Glutamatergic neuron (in vitro differentiated cells): ENCODE measurements around the gene IFNB1. TPM values are rescaled to one million over a fixed set of nuclear protein-coding genes. Genes with fewer than 3 reads are reported as not detected.

Source experiments
- DNase-seq: peaks from one replicate; pipeline ENCODE4 v3.0.0; 2022
- H3K27ac Mint-ChIP-seq: one replicate; pipeline ENCODE4 v1.8.0; 2020; ENCODE audit warnings: mild to moderate bottlenecking, mixed read lengths, inconsistent platforms; ENCODE audit not compliant: unreplicated experiment
- H3K27me3 Mint-ChIP-seq: one replicate; pipeline ENCODE4 v1.8.0; 2020; ENCODE audit warnings: mild to moderate bottlenecking, moderate library complexity, mixed read lengths, inconsistent platforms; ENCODE audit not compliant: unreplicated experiment
- H3K36me3 Mint-ChIP-seq: one replicate; pipeline ENCODE4 v1.8.0; 2020; ENCODE audit warnings: mild to moderate bottlenecking, mixed read lengths, inconsistent platforms; ENCODE audit not compliant: unreplicated experiment
- H3K4me1 Mint-ChIP-seq: one replicate; pipeline ENCODE4 v1.8.0; 2020; ENCODE audit warnings: mild to moderate bottlenecking, low read depth, mixed read lengths, inconsistent platforms; ENCODE audit not compliant: unreplicated experiment
- H3K4me3 Mint-ChIP-seq: one replicate; pipeline ENCODE4 v1.8.0; 2020; ENCODE audit warnings: mild to moderate bottlenecking, mixed read lengths, inconsistent platforms; ENCODE audit not compliant: unreplicated experiment
- H3K9me3 Mint-ChIP-seq: one replicate; pipeline ENCODE4 v1.8.0; 2020; ENCODE audit warnings: mild to moderate bottlenecking, moderate library complexity, mixed read lengths, inconsistent platforms; ENCODE audit not compliant: unreplicated experiment
- CTCF ChIP-seq: fragments of 200-600 bp; sonication (generic); IDR thresholded peaks from one replicate; pipeline ENCODE4 v1.5.0; 2021; ENCODE audit not compliant: partially characterized antibody, unreplicated experiment
- total RNA-seq: library from RNA; stranded (reverse); fragmentation: NEBNext Ultra II Directional; extraction: Animal tissue kit (Norgen Biotek cat#: 25700); gene quantifications from one replicate; pipeline ENCODE4 v1.2.1, GENCODE V29; 2021; ENCODE audit not compliant: unreplicated experiment

Gene IFNB1
- total RNA-seq, 1 donor from 2014 or later, result not detected

DNA sequence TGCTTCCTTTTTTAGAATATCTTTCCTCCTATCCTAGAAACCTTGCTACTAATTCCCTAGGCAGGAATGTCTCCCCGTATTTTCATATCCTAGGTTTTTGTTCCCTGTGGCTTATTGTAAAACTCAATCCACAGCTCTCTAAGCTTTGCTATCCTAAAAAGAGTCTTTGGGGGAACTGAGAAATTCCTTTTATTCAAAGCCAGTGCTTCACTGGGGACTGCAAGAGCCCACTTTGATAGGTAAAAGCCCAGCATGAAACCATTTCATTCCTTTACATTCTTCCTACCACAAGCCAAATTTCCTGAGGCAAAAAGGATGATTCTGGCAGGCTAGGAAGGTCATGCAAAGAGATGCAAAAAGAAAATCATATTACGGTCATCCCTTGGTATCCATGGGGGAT is 40.5 kb downstream of the IFNB1 start:
- no peak overlapping the region for H3K27ac Mint-ChIP-seq
- peaks cover 4% of the 10 kb centered on the region for H3K27me3 Mint-ChIP-seq
- no peaks in the 10 kb centered on the region for H3K4me1 Mint-ChIP-seq
- H3K9me3 Mint-ChIP-seq, result peaks cover 3% of the 10 kb centered on the region
- H3K36me3 Mint-ChIP-seq, result peaks cover 3% of the 10 kb centered on the region
- no peak overlapping the region for H3K4me3 Mint-ChIP-seq
- TF ChIP-seq CTCF, result no peak
- no peak for DNase-seq

GRCh38 chr9:21031808-21032183 is 45.9 kb downstream of the IFNB1 start:
- Mint-ChIP-seq H3K36me3 (peaks cover 3% of the 10 kb centered on the region), H3K4me3 (peak overlapping the region; percentile 52), H3K27ac (no peak overlapping the region), H3K4me1 (no peaks in the 10 kb centered on the region), H3K27me3 (peaks cover 4% of the 10 kb centered on the region), H3K9me3 (peaks cover 3% of the 10 kb centered on the region)
- DNase-seq, result no peak
- no peak for TF ChIP-seq CTCF

GRCh38 chr9:21031091-21031807 is 46.5 kb downstream of the IFNB1 start, which contains the start of gene HACD4:
Gene HACD4 (minus strand): TSS chr9:21031640. CDS start chr9:21031590, 50 bp downstream.
- Mint-ChIP-seq H3K4me3 (peak within 1 kb of the TSS; percentile 52), H3K9me3 (peaks cover 3% of the 10 kb centered on the region), H3K27me3 (peaks cover 4% of the 10 kb centered on the region), H3K36me3 (peaks cover 3% of the 10 kb centered on the region), H3K4me1 (no peaks in the 10 kb centered on the region), H3K27ac (no peak within 1 kb of the TSS)
- DNase-seq, result peak; percentile 40
- no peak for TF ChIP-seq CTCF

GRCh38 chr9:21030389-21031035 is 47.2 kb downstream of the IFNB1 start:
- no peak for DNase-seq
- H3K27ac Mint-ChIP-seq, result no peak overlapping the region
- TF ChIP-seq CTCF, result no peak
- peaks cover 3% of the 10 kb centered on the region for H3K9me3 Mint-ChIP-seq
- peaks cover 4% of the 10 kb centered on the region for H3K27me3 Mint-ChIP-seq
- H3K4me3 Mint-ChIP-seq, result no peak overlapping the region
- H3K36me3 Mint-ChIP-seq, result peaks cover 3% of the 10 kb centered on the region
- no peaks in the 10 kb centered on the region for H3K4me1 Mint-ChIP-seq

- DNase-seq, result no peak
- no peak overlapping the region for H3K27ac Mint-ChIP-seq
- no peak overlapping the region for H3K4me3 Mint-ChIP-seq
- H3K27me3 Mint-ChIP-seq, result peaks cover 4% of the 10 kb centered on the region
- H3K4me1 Mint-ChIP-seq, result no peaks in the 10 kb centered on the region
- TF ChIP-seq CTCF, result no peak
- peaks cover 3% of the 10 kb centered on the region for H3K9me3 Mint-ChIP-seq
- H3K36me3 Mint-ChIP-seq, result peaks cover 3% of the 10 kb centered on the region
Observed at GRCh38 chr9:21029661-21030060, 48.1 kb downstream of the IFNB1 start.
